Measurements from ENCODE around the gene FAM118A. TPM values are rescaled to one million over a fixed set of nuclear protein-coding genes. Genes with fewer than 3 reads are reported as not detected.

FAM118A gene
- total and polyA plus RNA-seq, 8 donors = 12.0 to 747 (median 53.7) TPM

GRCh38 chr22:45295492-45295891 is 14.2 kb upstream of the FAM118A start:
- WGBS, 5 donors = 81 to 96% (median 87%) methylated on average over 5 to 9 of the region's 9 CpGs
- no peaks in the 10 kb centered on the region for H3K36me3 ChIP-seq
- intact Hi-C loops (cut with DNase I; ENCODE audit: low total_unique reads) = no loop called here
- no peak for DNase-seq
- H3K4me3 ChIP-seq = no peak overlapping the region
- peaks cover 0 to 7% (median 2%) of the 10 kb centered on the region in 4 donors for H3K4me1 ChIP-seq
- H3K27ac ChIP-seq = no peak overlapping the region
- H3K27me3 ChIP-seq = peaks cover 0 to 2% (median 0%) of the 10 kb centered on the region in 3 donors
- no peak for TF ChIP-seq POLR2AphosphoS5 (IDR thresholded peaks at IDR 0.05)
- TF ChIP-seq CTCF (IDR thresholded peaks at IDR 0.05) = no peak
- TF ChIP-seq POLR2A (IDR thresholded peaks at IDR 0.05) = no peak
- no peak for TF ChIP-seq EP300 (IDR thresholded peaks at IDR 0.05)
- H3K9me3 ChIP-seq = no peaks in the 10 kb centered on the region

DNA sequence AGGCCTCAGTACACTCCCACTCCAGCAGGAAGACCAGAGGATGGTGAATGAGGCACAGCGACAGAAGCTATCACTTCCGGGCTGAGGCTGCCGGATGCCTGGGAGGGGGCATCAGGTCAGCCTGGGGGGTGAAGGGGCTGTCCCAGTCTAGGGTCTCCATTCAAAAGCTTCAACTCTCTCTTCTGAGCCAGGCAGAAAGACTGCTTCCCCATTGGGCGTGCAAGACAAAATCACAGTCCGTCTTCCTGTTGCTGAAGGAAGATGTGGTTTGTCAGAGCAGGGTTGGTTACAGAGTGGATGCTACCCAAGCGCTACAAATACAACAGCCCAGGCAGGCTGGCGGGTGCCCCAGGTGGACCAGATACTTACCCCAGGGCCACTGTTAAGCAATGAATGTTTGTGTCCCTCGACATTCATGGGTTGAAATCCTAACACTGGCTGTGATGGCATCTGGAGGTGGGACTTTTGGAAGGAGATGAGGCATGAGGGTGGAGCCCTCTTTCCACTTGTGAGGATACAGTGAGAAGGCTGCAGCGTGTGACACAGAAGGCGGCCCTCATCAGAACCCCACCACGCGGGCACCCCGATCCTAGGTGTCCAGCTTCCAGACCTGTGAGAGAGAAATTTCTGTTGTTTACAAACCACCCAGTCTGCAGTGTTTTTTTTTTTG is 13.0 kb upstream of the FAM118A start:
- Histone ChIP-seq H3K4me1 (no peaks in the 10 kb centered on the region), H3K27me3 (no peaks in the 10 kb centered on the region), H3K36me3 (no peaks in the 10 kb centered on the region), H3K4me3 (no peak overlapping the region), H3K9me3 (no peaks in the 10 kb centered on the region), H3K27ac (no peak overlapping the region)
- WGBS, 5 donors = 75 to 82% (median 80%) methylated on average over 13 of the region's 13 CpGs
- TF ChIP-seq CTCF (IDR thresholded peaks at IDR 0.05) = no peak
- TF ChIP-seq POLR2A (IDR thresholded peaks at IDR 0.05) = no peak
- TF ChIP-seq EP300 (IDR thresholded peaks at IDR 0.05) = no peak
- TF ChIP-seq POLR2AphosphoS5 (IDR thresholded peaks at IDR 0.05) = no peak
- intact Hi-C loops (cut with DNase I; ENCODE audit: low total_unique reads) = no loop called here
- DNase-seq = peak in 1 of 2 donors; percentile 37

GRCh38 chr22:45298934-45299505 is 10.7 kb upstream of the FAM118A start:
- Histone ChIP-seq H3K9me3 (no peaks in the 10 kb centered on the region), H3K27ac (no peak overlapping the region), H3K27me3 (no peaks in the 10 kb centered on the region), H3K4me3 (no peak overlapping the region), H3K4me1 (no peaks in the 10 kb centered on the region), H3K36me3 (no peaks in the 10 kb centered on the region)
- intact Hi-C loops (cut with DNase I; ENCODE audit: low total_unique reads) = no loop called here
- TF ChIP-seq EP300 (IDR thresholded peaks at IDR 0.05) (no peak), POLR2AphosphoS5 (IDR thresholded peaks at IDR 0.05) (no peak), POLR2A (IDR thresholded peaks at IDR 0.05) (no peak), CTCF (IDR thresholded peaks at IDR 0.05) (no peak)
- 72 to 85% (median 79%) methylated on average over 9 to 15 of the region's 15 CpGs for WGBS, 5 donors
- no peak for DNase-seq

DNA sequence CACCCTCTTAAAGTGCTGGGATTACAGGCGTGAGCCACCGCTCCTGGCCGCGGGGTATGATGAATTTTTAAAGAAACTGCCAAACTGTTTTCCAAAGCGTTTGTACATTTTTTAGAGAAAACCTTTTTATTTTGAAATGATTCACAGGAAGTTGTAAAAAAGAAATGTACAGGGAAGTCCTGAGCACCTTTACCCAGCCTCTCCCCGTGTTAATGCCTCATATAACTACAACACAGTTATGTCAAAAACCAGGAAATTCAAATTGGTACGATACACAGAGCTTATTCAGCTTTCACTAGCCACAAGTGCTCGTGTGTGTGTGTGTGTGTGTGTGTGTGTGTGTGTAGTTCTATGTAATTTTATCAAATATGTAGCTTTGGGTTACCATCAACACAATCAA is 7.0 kb upstream of the FAM118A start:
- 70 to 79% (median 72%) methylated on average over 8 of the region's 8 CpGs for WGBS, 5 donors
- H3K4me1 ChIP-seq = no peaks in the 10 kb centered on the region
- H3K27ac ChIP-seq = no peak overlapping the region
- H3K27me3 ChIP-seq = no peaks in the 10 kb centered on the region
- no peak overlapping the region for H3K4me3 ChIP-seq
- no peak for DNase-seq
- TF ChIP-seq POLR2A (IDR thresholded peaks at IDR 0.05) = no peak
- TF ChIP-seq EP300 (IDR thresholded peaks at IDR 0.05) = no peak
- no peak for TF ChIP-seq CTCF (IDR thresholded peaks at IDR 0.05)
- TF ChIP-seq POLR2AphosphoS5 (IDR thresholded peaks at IDR 0.05) = no peak
- H3K9me3 ChIP-seq = no peaks in the 10 kb centered on the region
- H3K36me3 ChIP-seq = no peaks in the 10 kb centered on the region
- intact Hi-C loops (cut with DNase I; ENCODE audit: low total_unique reads) = no loop called here

Data from stomach (tissue), 9 donors.